Stimulated activated naive B cell treated with anti-CD40 and anti-IgM and Interleukin-4, amounts not matched to agents 10 μg/mL and 1 μg/mL and 100 μg/mL, for 72 hours (primary cell): Measurements from ENCODE around the gene SYNE1.
"Not testable (repeated sequence)": the region's sequence is repeated elsewhere in the genome, so short reads cannot be mapped to it uniquely, and the experiment has no call there.

ENCODE experiments used
- ATAC-seq, 2 donors: fragments of 150-1000 bp; cut with Tn5 transposase; replicated peaks; 2 replicates each; pipeline ENCODE4 v1.10.0; 2021; ENCODE audit warnings: moderate library complexity in 1 of 2
- DNase-seq: peaks from one replicate; pipeline ENCODE4 v3.0.0; 2021
- H3K27ac Mint-ChIP-seq: one replicate; pipeline ENCODE4 v1.8.0; 2022; ENCODE audit warnings: mild to moderate bottlenecking, mixed read lengths
- H3K27me3 Mint-ChIP-seq, 2 donors: one replicate each; pipeline ENCODE4 v1.8.0; 2022; ENCODE audit warnings: mixed read lengths in 2 of 2
- H3K36me3 Mint-ChIP-seq, 2 donors: one replicate each; pipeline ENCODE4 v1.8.0; 2022; ENCODE audit warnings: mixed read lengths in 2 of 2, mild to moderate bottlenecking in 1 of 2
- H3K4me1 Mint-ChIP-seq, 2 donors: one replicate each; pipeline ENCODE4 v1.8.0; 2022; ENCODE audit warnings: mixed read lengths in 2 of 2, mild to moderate bottlenecking in 1 of 2
- H3K4me3 Mint-ChIP-seq, 2 donors: one replicate each; pipeline ENCODE4 v1.8.0; 2022; ENCODE audit warnings: mild to moderate bottlenecking in 2 of 2, mixed read lengths in 2 of 2, moderate library complexity in 1 of 2
- H3K9me3 Mint-ChIP-seq, 2 donors: one replicate each; pipeline ENCODE4 v1.8.0; 2022; ENCODE audit warnings: mixed read lengths in 2 of 2, mild to moderate bottlenecking in 1 of 2

The SYNE1 gene

GRCh38 chr6:152426276-152426675 is 210.9 kb downstream of the SYNE1 start:
- Mint-ChIP-seq H3K36me3 (no peaks in the 10 kb centered on the region), H3K9me3 (peaks cover 0 to 2% of the 10 kb centered on the region in 2 donors), H3K4me1 (peaks cover 3 to 6% of the 10 kb centered on the region in 2 donors), H3K27me3 (peaks cover 5 to 18% of the 10 kb centered on the region in 2 donors), H3K4me3 (no peak overlapping the region), H3K27ac (no peak overlapping the region)
- ATAC-seq (no peak), DNase-seq (no peak)

GRCh38 chr6:152423216-152424103 is 213.7 kb downstream of the SYNE1 start:
- H3K9me3 Mint-ChIP-seq, result peaks cover 3 to 5% of the 10 kb centered on the region in 2 donors
- peaks cover 3 to 6% of the 10 kb centered on the region in 2 donors for H3K4me1 Mint-ChIP-seq
- DNase-seq, result no peak
- no peak overlapping the region for H3K27ac Mint-ChIP-seq
- no peak overlapping the region for H3K4me3 Mint-ChIP-seq
- no peaks in the 10 kb centered on the region for H3K36me3 Mint-ChIP-seq
- peak; percentile 46 to 81 for ATAC-seq
- H3K27me3 Mint-ChIP-seq, result peaks cover 5 to 18% of the 10 kb centered on the region in 2 donors

GRCh38 chr6:152421496-152421895 is 215.7 kb downstream of the SYNE1 start:
- H3K27ac Mint-ChIP-seq, ATAC-seq, DNase-seq, H3K36me3 Mint-ChIP-seq, H3K4me3 Mint-ChIP-seq, H3K4me1 Mint-ChIP-seq, H3K9me3 Mint-ChIP-seq: not testable (repeated sequence)
- peaks cover 5 to 12% of the 10 kb centered on the region in 2 donors for H3K27me3 Mint-ChIP-seq

- peaks cover 3 to 6% of the 10 kb centered on the region in 2 donors for H3K4me1 Mint-ChIP-seq
- no peaks in the 10 kb centered on the region for H3K36me3 Mint-ChIP-seq
- peaks cover 3 to 5% of the 10 kb centered on the region in 2 donors for H3K9me3 Mint-ChIP-seq
Observed at GRCh38 chr6:152420696-152421095, 216.5 kb downstream of the SYNE1 start.

GRCh38 chr6:152418551-152418950 is 218.6 kb downstream of the SYNE1 start:
- ATAC-seq (no peak), DNase-seq (no peak)
- Mint-ChIP-seq H3K4me3 (no peak overlapping the region), H3K27me3 (peaks cover 4% of the 10 kb centered on the region in 2 donors), H3K4me1 (peaks cover 0 to 2% of the 10 kb centered on the region in 2 donors), H3K36me3 (no peaks in the 10 kb centered on the region), H3K9me3 (peaks cover 3% of the 10 kb centered on the region in 2 donors), H3K27ac (no peak overlapping the region)

More at GRCh38 chr6:152420696-152421095, 216.5 kb downstream of the SYNE1 start:
- DNase-seq, result no peak
- H3K27ac Mint-ChIP-seq, result no peak overlapping the region
- ATAC-seq, result no peak
- H3K27me3 Mint-ChIP-seq, result peaks cover 5 to 7% of the 10 kb centered on the region in 2 donors
- no peak overlapping the region for H3K4me3 Mint-ChIP-seq

GRCh38 chr6:152416652-152417051 is 220.5 kb downstream of the SYNE1 start:
- ATAC-seq (no peak), DNase-seq (no peak)
- H3K36me3 Mint-ChIP-seq, result no peaks in the 10 kb centered on the region
- no peak overlapping the region for H3K4me3 Mint-ChIP-seq
- H3K27me3 Mint-ChIP-seq, result no peaks in the 10 kb centered on the region
- no peak overlapping the region for H3K27ac Mint-ChIP-seq
- H3K4me1 Mint-ChIP-seq, result no peaks in the 10 kb centered on the region
- H3K9me3 Mint-ChIP-seq, result peaks cover 3% of the 10 kb centered on the region in 2 donors

GRCh38 chr6:152404936-152405595 is 232.1 kb downstream of the SYNE1 start:
- H3K27ac Mint-ChIP-seq, result no peak overlapping the region
- H3K36me3 Mint-ChIP-seq, result no peaks in the 10 kb centered on the region
- H3K9me3 Mint-ChIP-seq, result no peaks in the 10 kb centered on the region
- H3K4me3 Mint-ChIP-seq, result no peak overlapping the region
- DNase-seq, result no peak
- H3K4me1 Mint-ChIP-seq, result no peaks in the 10 kb centered on the region
- ATAC-seq, result no peak
- no peaks in the 10 kb centered on the region for H3K27me3 Mint-ChIP-seq

- no peaks in the 10 kb centered on the region for H3K4me1 Mint-ChIP-seq
- DNase-seq (no peak), ATAC-seq (no peak)
- no peaks in the 10 kb centered on the region for H3K9me3 Mint-ChIP-seq
- H3K27me3 Mint-ChIP-seq, result no peaks in the 10 kb centered on the region
- H3K4me3 Mint-ChIP-seq, result no peak overlapping the region
- no peaks in the 10 kb centered on the region for H3K36me3 Mint-ChIP-seq
- no peak overlapping the region for H3K27ac Mint-ChIP-seq
Observed at GRCh38 chr6:152404086-152404857, 232.9 kb downstream of the SYNE1 start.

GRCh38 chr6:152402791-152403190 is 234.4 kb downstream of the SYNE1 start:
- no peaks in the 10 kb centered on the region for H3K4me1 Mint-ChIP-seq
- no peaks in the 10 kb centered on the region for H3K36me3 Mint-ChIP-seq

GRCh38 chr6:152401978-152402377 is 235.2 kb downstream of the SYNE1 start:
- Mint-ChIP-seq H3K4me3 (no peak overlapping the region), H3K36me3 (no peaks in the 10 kb centered on the region), H3K27ac (no peak overlapping the region), H3K4me1 (no peaks in the 10 kb centered on the region), H3K9me3 (no peaks in the 10 kb centered on the region), H3K27me3 (peaks cover 0 to 5% of the 10 kb centered on the region in 2 donors)
- DNase-seq (no peak), ATAC-seq (no peak)

More at GRCh38 chr6:152402791-152403190, 234.4 kb downstream of the SYNE1 start:
- DNase-seq (no peak), ATAC-seq (no peak)
- no peak overlapping the region for H3K27ac Mint-ChIP-seq
- H3K9me3 Mint-ChIP-seq, result no peaks in the 10 kb centered on the region
- H3K27me3 Mint-ChIP-seq, result no peaks in the 10 kb centered on the region
- no peak overlapping the region for H3K4me3 Mint-ChIP-seq

GRCh38 chr6:152399399-152399798 is 237.8 kb downstream of the SYNE1 start:
- ATAC-seq, result no peak
- H3K4me3 Mint-ChIP-seq, result no peak overlapping the region
- H3K27ac Mint-ChIP-seq, result no peak overlapping the region
- H3K36me3 Mint-ChIP-seq, result no peaks in the 10 kb centered on the region
- no peak for DNase-seq
- H3K9me3 Mint-ChIP-seq, result peaks cover 0 to 1% of the 10 kb centered on the region in 2 donors
- H3K27me3 Mint-ChIP-seq, result peaks cover 6 to 7% of the 10 kb centered on the region in 2 donors
- H3K4me1 Mint-ChIP-seq, result no peaks in the 10 kb centered on the region

GRCh38 chr6:152398993-152399392 is 238.2 kb downstream of the SYNE1 start:
- DNase-seq, result no peak
- H3K36me3 Mint-ChIP-seq, result no peaks in the 10 kb centered on the region
- no peaks in the 10 kb centered on the region for H3K4me1 Mint-ChIP-seq
- no peak for ATAC-seq
- H3K27me3 Mint-ChIP-seq, result peaks cover 10% of the 10 kb centered on the region in 2 donors
- H3K27ac Mint-ChIP-seq, result no peak overlapping the region
- no peak overlapping the region for H3K4me3 Mint-ChIP-seq
- H3K9me3 Mint-ChIP-seq, result peaks cover 0 to 1% of the 10 kb centered on the region in 2 donors

GRCh38 chr6:152398316-152398715 is 238.8 kb downstream of the SYNE1 start:
- Mint-ChIP-seq H3K36me3 (no peaks in the 10 kb centered on the region), H3K4me3 (no peak overlapping the region), H3K27ac (no peak overlapping the region), H3K9me3 (peaks cover 0 to 1% of the 10 kb centered on the region in 2 donors), H3K27me3 (peaks cover 10 to 11% of the 10 kb centered on the region in 2 donors), H3K4me1 (no peaks in the 10 kb centered on the region)
- ATAC-seq (no peak), DNase-seq (no peak)

- ATAC-seq (no peak), DNase-seq (no peak)
- no peak overlapping the region for H3K4me3 Mint-ChIP-seq
- peaks cover 0 to 1% of the 10 kb centered on the region in 2 donors for H3K9me3 Mint-ChIP-seq
- H3K4me1 Mint-ChIP-seq, result no peaks in the 10 kb centered on the region
- H3K36me3 Mint-ChIP-seq, result no peaks in the 10 kb centered on the region
- no peak overlapping the region for H3K27ac Mint-ChIP-seq
- H3K27me3 Mint-ChIP-seq, result peaks cover 15 to 18% of the 10 kb centered on the region in 2 donors
Observed at GRCh38 chr6:152394303-152394702, 242.9 kb downstream of the SYNE1 start.
